ENCODE measurements around the gene PPEF1. TPM values are rescaled to one million over a fixed set of nuclear protein-coding genes. Genes with fewer than 3 reads are reported as not detected.

Gene PPEF1
- total RNA-seq, 2 experiments from 2014 or later, result not detected

DNA sequence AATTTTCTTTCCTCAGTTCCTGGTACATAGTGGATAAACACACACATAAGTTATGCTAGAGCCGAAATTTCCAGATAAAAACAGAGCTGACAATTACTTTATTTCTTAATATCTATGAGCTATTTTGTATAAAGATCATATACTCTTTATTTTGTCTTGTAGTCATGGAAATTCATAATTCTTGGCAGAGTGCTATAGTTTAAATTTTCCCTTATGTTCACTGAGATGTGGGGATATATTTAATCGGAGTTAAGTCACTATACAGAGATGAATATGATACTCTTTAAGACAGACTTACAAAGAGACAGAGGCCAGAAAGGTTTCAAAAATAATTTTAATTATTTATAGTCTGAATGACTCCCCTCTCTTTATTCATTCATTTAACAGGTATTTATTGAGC, 89.7 kb downstream of the PPEF1 start:
- ChIA-PET POLR2A (no interaction called here), CTCF (no interaction called here)
- TF ChIP-seq, protein P1, sequence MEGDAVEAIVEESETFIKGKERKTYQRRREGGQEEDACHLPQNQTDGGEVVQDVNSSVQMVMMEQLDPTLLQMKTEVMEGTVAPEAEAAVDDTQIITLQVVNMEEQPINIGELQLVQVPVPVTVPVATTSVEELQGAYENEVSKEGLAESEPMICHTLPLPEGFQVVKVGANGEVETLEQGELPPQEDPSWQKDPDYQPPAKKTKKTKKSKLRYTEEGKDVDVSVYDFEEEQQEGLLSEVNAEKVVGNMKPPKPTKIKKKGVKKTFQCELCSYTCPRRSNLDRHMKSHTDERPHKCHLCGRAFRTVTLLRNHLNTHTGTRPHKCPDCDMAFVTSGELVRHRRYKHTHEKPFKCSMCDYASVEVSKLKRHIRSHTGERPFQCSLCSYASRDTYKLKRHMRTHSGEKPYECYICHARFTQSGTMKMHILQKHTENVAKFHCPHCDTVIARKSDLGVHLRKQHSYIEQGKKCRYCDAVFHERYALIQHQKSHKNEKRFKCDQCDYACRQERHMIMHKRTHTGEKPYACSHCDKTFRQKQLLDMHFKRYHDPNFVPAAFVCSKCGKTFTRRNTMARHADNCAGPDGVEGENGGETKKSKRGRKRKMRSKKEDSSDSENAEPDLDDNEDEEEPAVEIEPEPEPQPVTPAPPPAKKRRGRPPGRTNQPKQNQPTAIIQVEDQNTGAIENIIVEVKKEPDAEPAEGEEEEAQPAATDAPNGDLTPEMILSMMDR (IDR thresholded peaks at IDR 0.05), result no peak
- intact Hi-C loops (cut with micrococcal nuclease), result no loop called here
- H3K4me1 Mint-ChIP-seq (ENCODE audit: low read depth), result no peaks in the 10 kb centered on the region
- no peaks in the 10 kb centered on the region for H3K9me3 Mint-ChIP-seq
- ATAC-seq (no peak), DNase-seq (no peak)
- no peak overlapping the region for H3K4me3 Mint-ChIP-seq
- H3K36me3 Mint-ChIP-seq (ENCODE audit: low read depth), result no peaks in the 10 kb centered on the region
- no peaks in the 10 kb centered on the region for H3K27me3 Mint-ChIP-seq
- no peak overlapping the region for H3K27ac Mint-ChIP-seq

DNA sequence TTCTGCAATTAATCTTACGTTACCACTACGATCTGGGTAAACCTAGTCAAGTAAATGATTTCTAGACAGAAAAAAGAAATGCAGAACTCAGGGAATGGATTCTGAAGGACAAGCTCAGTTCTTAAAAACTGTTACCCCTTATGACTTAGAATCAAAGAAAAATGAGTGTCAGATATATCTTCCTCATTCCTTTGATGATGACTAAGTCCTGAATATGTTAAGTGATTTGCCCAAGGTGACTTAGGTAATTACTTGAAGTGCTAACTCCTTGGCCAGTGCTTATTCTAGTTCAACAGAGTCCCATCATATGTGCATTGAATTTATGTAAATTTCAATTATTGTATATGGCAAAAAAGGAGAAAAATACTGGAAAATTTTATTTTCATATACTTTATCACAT, 92.5 kb downstream of the PPEF1 start:
- intact Hi-C loops (cut with micrococcal nuclease), result no loop called here
- no peak overlapping the region for H3K27ac Mint-ChIP-seq
- H3K27me3 Mint-ChIP-seq, result no peaks in the 10 kb centered on the region
- TF ChIP-seq, protein P1 (IDR thresholded peaks at IDR 0.05), result no peak
- H3K36me3 Mint-ChIP-seq (ENCODE audit: low read depth), result no peaks in the 10 kb centered on the region
- ChIA-PET POLR2A (no interaction called here), CTCF (no interaction called here)
- ATAC-seq (no peak), DNase-seq (no peak)
- no peak overlapping the region for H3K4me3 Mint-ChIP-seq
- H3K9me3 Mint-ChIP-seq, result no peaks in the 10 kb centered on the region
- H3K4me1 Mint-ChIP-seq (ENCODE audit: low read depth), result no peaks in the 10 kb centered on the region

DNA sequence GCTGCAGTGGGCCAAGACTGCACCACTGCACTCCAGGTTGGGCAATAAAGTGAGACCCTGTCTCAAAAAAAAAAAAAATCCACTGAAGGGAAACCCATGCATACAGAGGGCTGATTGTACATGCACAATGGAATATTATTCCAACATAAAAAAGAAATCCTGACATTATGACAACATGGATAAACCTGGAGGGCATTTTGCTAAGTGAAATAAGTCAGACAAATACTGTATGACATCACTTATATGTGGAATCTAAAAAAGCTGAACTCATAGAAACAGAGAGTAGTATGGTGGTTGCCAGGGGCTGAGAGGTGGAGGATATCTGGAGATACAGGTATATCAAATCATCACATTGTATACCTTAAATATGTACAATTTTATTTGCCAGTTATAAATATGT, 102.2 kb downstream of the PPEF1 start:
- Mint-ChIP-seq H3K4me3 (no peak overlapping the region), H3K27ac (no peak overlapping the region), H3K9me3 (no peaks in the 10 kb centered on the region), H3K27me3 (no peaks in the 10 kb centered on the region), H3K4me1 (ENCODE audit: low read depth) (no peaks in the 10 kb centered on the region), H3K36me3 (ENCODE audit: low read depth) (no peaks in the 10 kb centered on the region)
- ChIA-PET CTCF (no interaction called here), POLR2A (no interaction called here)
- intact Hi-C loops (cut with micrococcal nuclease), result no loop called here
- ATAC-seq (no peak), DNase-seq (no peak)
- TF ChIP-seq, protein P1 (IDR thresholded peaks at IDR 0.05), result no peak

- Mint-ChIP-seq H3K27me3 (no peaks in the 10 kb centered on the region), H3K36me3 (ENCODE audit: low read depth) (no peaks in the 10 kb centered on the region), H3K27ac (no peak overlapping the region), H3K4me1 (ENCODE audit: low read depth) (no peaks in the 10 kb centered on the region), H3K9me3 (no peaks in the 10 kb centered on the region), H3K4me3 (no peak overlapping the region)
- CTCF ChIA-PET, result no interaction called here
- ATAC-seq (no peak), DNase-seq (no peak)
- TF ChIP-seq, protein P1 (IDR thresholded peaks at IDR 0.05), result no peak
- intact Hi-C loops (cut with micrococcal nuclease), result no loop called here
- POLR2A ChIA-PET, result no interaction called here
These were observed 103.0 kb downstream of the PPEF1 start for GRCh38 chrX:18810416-18810815.

DNA sequence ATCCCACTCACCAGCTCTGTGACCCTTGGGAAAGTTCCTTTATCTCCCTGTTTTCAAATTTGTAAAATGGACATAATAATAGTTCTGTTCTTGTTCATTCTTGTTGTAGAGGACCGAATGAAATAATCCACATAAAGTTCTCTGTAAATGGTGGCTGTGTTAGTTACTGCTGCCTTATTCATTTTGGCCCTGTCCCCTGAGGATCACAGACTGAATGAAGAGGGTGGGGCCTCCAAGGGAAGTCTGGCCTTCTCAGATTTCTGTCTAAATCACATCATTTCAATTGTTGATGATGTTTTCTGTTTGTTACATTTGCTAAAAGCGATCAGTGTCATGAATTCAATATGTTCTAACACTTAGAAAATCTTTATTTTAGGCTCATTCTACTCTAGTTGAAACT, 117.9 kb downstream of the PPEF1 start:
- Mint-ChIP-seq H3K27me3 (no peaks in the 10 kb centered on the region), H3K27ac (no peak overlapping the region), H3K4me3 (no peak overlapping the region), H3K36me3 (ENCODE audit: low read depth) (no peaks in the 10 kb centered on the region), H3K4me1 (ENCODE audit: low read depth) (peaks cover 2% of the 10 kb centered on the region), H3K9me3 (no peaks in the 10 kb centered on the region)
- TF ChIP-seq, protein P1 (IDR thresholded peaks at IDR 0.05), result no peak
- no peak for ATAC-seq
- ChIA-PET POLR2A (no interaction called here), CTCF (no interaction called here)
- no peak for DNase-seq
- intact Hi-C loops (cut with micrococcal nuclease), result no loop called here

Measured in activated CD8-positive, alpha-beta T cell treated with anti-CD3 and anti-CD28 coated beads for 36 hours (primary cell).